A673 (cell line): Measurements from ENCODE around the gene ZBTB45. TPM values are rescaled to one million over a fixed set of nuclear protein-coding genes. Genes with fewer than 3 reads are reported as not detected.
A peak's percentile ranks its signal among the peaks of the same experiment; 100 is the strongest.

Source experiments
- BruUV-seq: library from RNA; stranded (reverse); fragments of 400-500 nt; replicated peaks from 2 replicates; lab custom pipeline; 2021; lab: Mats Ljungman, UMichigan
- CTCF ChIA-PET: fragments of 300-600 bp; sonication (Branson Sonifier 250); formaldehyde crosslinking; loops from one replicate; lab custom pipeline; 2022; ENCODE audit warnings: antibody characterized with exemption; lab: Charles Lee
- POLR2A ChIA-PET: fragments of 300-600 bp; sonication (Branson Sonifier 250); formaldehyde crosslinking; loops from one replicate; lab custom pipeline; 2022; ENCODE audit warnings: antibody characterized with exemption; ENCODE audit not compliant: low non-redundant PET; lab: Charles Lee
- DNase-seq: peaks from one replicate; pipeline ENCODE4 v3.0.0-alpha.2; 2015; ENCODE audit warnings: low spot score
- H3K27ac ChIP-seq: fragments of 200-600 bp; sonication (generic); 2 replicates; pipeline ENCODE4 v1.5.1; 2016; ENCODE audit warnings: mixed run types, low read depth, mild to moderate bottlenecking, mixed read lengths, antibody characterized with exemption, low read length; ENCODE audit not compliant: poor library complexity, severe bottlenecking
- H3K27me3 ChIP-seq: fragments of 200-600 bp; sonication (generic); replicated peaks from 2 replicates; pipeline ENCODE4 v1.6.1; 2017; ENCODE audit warnings: mixed run types, low read depth, mild to moderate bottlenecking, mixed read lengths, antibody characterized with exemption, low read length; ENCODE audit not compliant: insufficient read depth, poor library complexity
- H3K36me3 ChIP-seq: fragments of 200-600 bp; sonication (generic); 2 replicates; pipeline ENCODE4 v1.6.1; 2016; ENCODE audit warnings: mixed run types, mild to moderate bottlenecking, mixed read lengths, antibody characterized with exemption, low read length; ENCODE audit not compliant: insufficient read depth, poor library complexity, severe bottlenecking
- H3K4me1 ChIP-seq: fragments of 200-600 bp; sonication (generic); 2 replicates; pipeline ENCODE4 v1.6.1; 2017; ENCODE audit warnings: mixed run types, mild to moderate bottlenecking, mixed read lengths, antibody characterized with exemption, low read length; ENCODE audit not compliant: insufficient read depth, poor library complexity, severe bottlenecking
- H3K4me3 ChIP-seq: fragments of 200-600 bp; sonication (generic); 2 replicates; pipeline ENCODE4 v1.5.1; 2016; ENCODE audit warnings: low read depth, mixed run types, mild to moderate bottlenecking, mixed read lengths, low read length; ENCODE audit not compliant: poor library complexity, severe bottlenecking
- H3K9me3 ChIP-seq: fragments of 200-600 bp; sonication (generic); 2 replicates; pipeline ENCODE4 v1.6.1; 2016; ENCODE audit warnings: mixed run types, low read depth, mild to moderate bottlenecking, mixed read lengths, antibody characterized with exemption, low read length; ENCODE audit not compliant: poor library complexity, severe bottlenecking
- CTCF ChIP-seq: fragments of 300-800, 200-600 bp; sonication (generic); conservative IDR thresholded peaks from 2 replicates; pipeline ENCODE4 v1.5.1; 2017; ENCODE audit warnings: low read depth, mild to moderate bottlenecking, antibody characterized with exemption, low read length, moderate library complexity, mixed read lengths
- EZH2 ChIP-seq: fragments of 200-600 bp; sonication (generic); IDR thresholded peaks from 2 replicates; pipeline ENCODE4 v1.6.1; 2017; ENCODE audit warnings: borderline replicate concordance, low read depth, mild to moderate bottlenecking, mixed read lengths, antibody characterized with exemption, low read length; ENCODE audit not compliant: poor library complexity, severe bottlenecking
- intact Hi-C: fragments of 100-400 bp; cut with micrococcal nuclease; formaldehyde crosslinking; loops from one replicate; pipeline ENCODE4 v1.10.0; 2022; ENCODE audit not compliant: unreplicated experiment
- total RNA-seq: library from RNA; stranded (reverse); gene quantifications from 2 replicates; pipeline ENCODE4 v1.2.3, GENCODE V29; 2021

Gene ZBTB45
- total RNA-seq, 1 experiment from 2014 or later = 25.0 TPM

DNA sequence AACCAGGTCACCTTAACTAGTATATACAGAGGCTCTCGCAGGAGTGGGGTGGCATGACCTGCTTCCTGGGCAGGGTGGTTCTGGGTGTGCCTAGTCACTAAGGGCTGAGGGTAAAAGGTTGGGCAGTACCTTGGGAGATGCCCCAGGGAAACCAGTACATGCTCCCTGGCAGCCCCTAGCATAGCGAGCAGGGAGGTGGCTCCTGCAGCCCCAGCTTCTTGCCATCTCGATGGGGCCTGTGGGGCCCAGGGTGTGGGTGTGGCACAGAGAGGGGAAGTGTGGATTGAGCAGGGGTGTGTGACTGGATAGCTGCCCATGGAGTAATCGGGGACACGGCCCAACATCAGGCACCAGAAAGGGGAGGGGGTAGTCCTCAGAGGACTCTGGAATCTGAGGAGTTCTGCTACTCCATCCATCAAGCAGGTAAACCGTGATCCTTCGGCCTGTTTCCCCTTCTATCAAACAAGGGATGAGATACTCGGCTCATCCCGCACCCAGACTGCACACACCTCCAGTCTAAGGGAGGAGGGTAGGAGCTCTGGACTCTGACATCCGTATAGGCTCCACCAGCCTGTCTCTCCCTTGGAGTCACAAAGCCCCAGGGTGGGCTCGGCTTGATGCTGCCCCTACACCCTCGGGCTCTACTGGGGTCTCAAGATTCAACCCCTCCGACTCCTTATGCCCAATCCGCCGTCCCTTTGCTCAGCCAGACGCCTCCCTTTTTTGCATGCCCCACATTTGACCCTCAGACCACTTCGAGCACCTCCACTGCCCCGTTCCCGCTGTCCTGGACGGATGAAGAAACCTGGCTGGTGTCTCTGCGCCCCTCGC lies 1.1 kb downstream of the ZBTB45 start:
- Histone ChIP-seq H3K4me3 (peak overlapping the region; percentile 86), H3K36me3 (peaks cover 11% of the 10 kb centered on the region), H3K9me3 (no peaks in the 10 kb centered on the region), H3K27me3 (no peaks in the 10 kb centered on the region), H3K4me1 (peaks cover 24% of the 10 kb centered on the region), H3K27ac (peak overlapping the region; percentile 97)
- ChIA-PET CTCF (interaction anchor here (1.1 to 2.1 kb wide), 4 partner anchors 20 to 43 kb away, joined by 3 to 9 read pairs (median 3); partner anchors contain the start of genes TRIM28 and ZNF446), POLR2A (interaction anchor here (0.6 kb wide), 1 partner anchor 79 kb away, joined by 3 read pairs; the partner anchor contains the start of gene ZNF132)
- BruUV-seq = no TSS peak
- DNase-seq = no peak
- intact Hi-C loops = no loop called here
- no peak for TF ChIP-seq EZH2
- TF ChIP-seq CTCF = peak; percentile 63; the same call in 1 of the 2 replicates

GRCh38 chr19:58516964-58517833 lies 2.4 kb downstream of the ZBTB45 start:
- ChIA-PET POLR2A (no interaction called here), CTCF (interaction anchor here (1.2 kb wide), 1 partner anchor 27 kb away, joined by 3 read pairs; the partner anchor contains the start of gene TRIM28)
- H3K9me3 ChIP-seq = no peaks in the 10 kb centered on the region
- no peak overlapping the region for H3K27ac ChIP-seq
- H3K4me3 ChIP-seq = no peak overlapping the region
- BruUV-seq = no TSS peak
- peaks cover 24% of the 10 kb centered on the region for H3K4me1 ChIP-seq
- TF ChIP-seq EZH2 (no peak), CTCF (peak; percentile 31)
- no peak for DNase-seq
- intact Hi-C loops = no loop called here
- H3K36me3 ChIP-seq = peaks cover 11% of the 10 kb centered on the region
- H3K27me3 ChIP-seq = no peaks in the 10 kb centered on the region

- no peak for DNase-seq
- Histone ChIP-seq H3K27ac (peak overlapping the region; percentile 58), H3K36me3 (peaks cover 11% of the 10 kb centered on the region), H3K4me3 (no peak overlapping the region), H3K9me3 (no peaks in the 10 kb centered on the region), H3K27me3 (no peaks in the 10 kb centered on the region), H3K4me1 (peaks cover 24% of the 10 kb centered on the region)
- CTCF ChIA-PET = no interaction called here
- BruUV-seq = no TSS peak
- POLR2A ChIA-PET = no interaction called here
- intact Hi-C loops = no loop called here
- no peak for TF ChIP-seq CTCF
- TF ChIP-seq EZH2 = no peak
These were observed 3.3 kb downstream of the ZBTB45 start for GRCh38 chr19:58516246-58516836.
